ENCODE measurements around the gene ADRA1B.
A peak's percentile ranks its signal among the peaks of the same experiment; 100 is the strongest.

The ADRA1B gene

GRCh38 chr5:160021831-160022446 lies 105.7 kb downstream of the ADRA1B start:
- peak; percentile 54 for DNase-seq
